ENCODE data around the gene RNF123.
"Not testable (repeated sequence)": the region's sequence is repeated elsewhere in the genome, so short reads cannot be mapped to it uniquely, and the experiment has no call there.

Gene RNF123

DNA sequence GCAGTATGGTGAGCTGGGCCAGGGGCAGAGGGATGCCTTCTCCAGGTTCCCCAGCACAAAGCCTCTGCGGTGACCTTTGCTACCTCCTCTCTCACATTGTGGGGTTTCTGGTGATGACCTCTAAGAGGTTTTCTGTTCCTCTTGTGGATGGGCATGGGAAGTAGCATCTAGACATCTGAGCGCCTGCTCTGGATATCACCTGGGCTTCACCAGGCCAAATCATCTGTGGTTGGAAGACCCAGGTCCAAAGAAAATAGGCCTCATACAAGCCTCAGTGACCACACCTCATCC is 8.2 kb upstream of the RNF123 start:
- DNase-seq (ENCODE audit: low spot score): no peak

DNA sequence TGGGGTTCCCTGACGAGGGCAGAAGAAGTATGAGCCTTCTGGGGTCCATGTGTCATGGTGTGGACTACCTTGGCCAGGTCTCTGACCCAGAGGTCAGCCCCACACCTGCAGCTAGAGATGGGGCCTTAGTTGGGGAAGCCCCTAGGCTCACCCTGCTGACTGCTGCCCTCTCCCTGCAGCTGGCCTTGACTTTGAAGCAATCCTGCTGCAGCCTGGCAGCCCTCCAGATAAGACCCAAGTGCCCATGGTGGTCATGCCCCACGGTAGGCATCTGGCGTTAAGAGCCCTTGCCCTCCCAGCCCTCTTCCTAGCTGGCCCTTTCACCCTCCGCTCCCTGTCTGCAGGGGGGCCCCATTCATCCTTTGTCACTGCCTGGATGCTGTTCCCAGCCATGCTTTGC is 7.8 kb upstream of the RNF123 start:
- no peak for DNase-seq (ENCODE audit: low spot score)

DNA sequence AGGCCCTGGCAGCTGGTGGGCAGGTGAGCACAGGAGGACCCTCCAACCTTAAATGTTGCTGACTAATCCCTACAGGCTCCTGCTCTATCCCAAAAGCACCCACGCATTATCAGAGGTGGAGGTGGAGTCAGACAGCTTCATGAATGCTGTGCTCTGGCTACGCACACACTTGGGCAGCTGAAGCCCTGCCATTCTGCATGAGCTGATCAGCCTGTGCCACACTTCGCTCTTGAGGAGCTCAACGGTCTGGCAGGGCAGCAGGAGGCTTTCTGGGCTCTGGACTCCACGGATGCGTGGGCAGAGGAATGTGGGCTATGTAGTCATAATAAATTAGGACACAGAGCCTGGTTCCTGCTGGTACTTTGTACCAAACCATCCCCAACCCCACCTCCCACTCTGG is 6.2 kb upstream of the RNF123 start:
- no peak for DNase-seq (ENCODE audit: low spot score)

DNA sequence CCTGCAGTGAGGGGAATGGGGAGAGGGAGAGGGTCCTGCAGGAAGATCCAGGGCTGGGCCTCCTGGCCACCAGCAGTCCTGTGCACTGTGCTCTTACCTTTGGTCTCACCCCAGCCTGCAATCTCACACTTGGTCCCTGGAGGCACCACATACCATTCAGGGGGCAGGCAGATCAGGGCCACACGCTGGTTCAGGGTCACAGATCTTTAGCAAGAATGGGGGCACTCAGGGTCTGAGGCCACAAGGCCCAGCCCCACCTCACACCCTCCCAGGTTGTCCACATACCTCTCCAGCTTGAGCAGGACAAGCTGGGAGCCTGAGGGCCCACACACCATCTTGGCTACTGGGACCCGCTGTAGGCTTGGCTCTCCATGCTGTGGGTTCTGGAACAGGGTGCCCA is 4.9 kb upstream of the RNF123 start:
- not testable (repeated sequence) for DNase-seq (ENCODE audit: low spot score)

DNA sequence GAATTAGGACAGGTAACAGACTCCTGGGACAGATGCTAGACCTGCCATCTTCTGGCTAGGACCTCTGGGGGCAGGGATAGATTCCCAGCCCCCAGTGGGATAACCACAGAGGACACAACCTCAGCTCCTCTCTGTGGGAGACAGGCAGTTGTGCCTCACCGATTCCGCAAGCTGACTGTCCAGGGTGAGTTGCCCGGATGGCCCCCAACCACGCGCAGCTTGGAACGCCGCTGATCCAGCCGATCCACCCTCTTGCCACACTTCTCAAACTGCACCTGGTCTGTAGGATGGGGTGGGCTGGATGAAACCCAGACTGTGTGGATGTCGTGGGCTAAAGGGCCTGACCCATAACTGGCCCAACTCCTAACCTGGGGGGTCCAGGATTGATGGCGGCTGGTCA is 4.3 kb upstream of the RNF123 start:
- not testable (repeated sequence) for DNase-seq (ENCODE audit: low spot score)

DNA sequence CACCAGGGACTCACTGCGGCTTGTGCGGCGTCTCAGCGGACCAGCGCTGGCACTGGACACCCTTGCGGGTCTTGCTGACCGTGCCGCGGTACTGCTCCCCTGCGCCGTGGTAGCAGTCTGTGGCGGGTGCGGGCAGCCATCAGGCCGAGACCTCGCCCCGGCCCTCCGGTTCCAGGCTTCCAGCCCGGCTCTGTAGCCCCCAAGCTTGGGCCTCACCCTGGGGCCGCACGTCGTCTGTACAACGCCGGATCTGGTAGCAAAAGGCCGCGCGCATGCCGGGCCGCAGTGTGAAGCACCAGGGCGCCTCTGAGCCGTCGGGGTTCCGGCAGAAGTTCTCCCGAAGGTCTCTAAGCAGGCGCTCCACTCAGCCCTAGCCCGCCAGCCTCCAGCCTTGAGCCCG is 3.5 kb upstream of the RNF123 start:
- not testable (repeated sequence) for DNase-seq (ENCODE audit: low spot score)

DNA sequence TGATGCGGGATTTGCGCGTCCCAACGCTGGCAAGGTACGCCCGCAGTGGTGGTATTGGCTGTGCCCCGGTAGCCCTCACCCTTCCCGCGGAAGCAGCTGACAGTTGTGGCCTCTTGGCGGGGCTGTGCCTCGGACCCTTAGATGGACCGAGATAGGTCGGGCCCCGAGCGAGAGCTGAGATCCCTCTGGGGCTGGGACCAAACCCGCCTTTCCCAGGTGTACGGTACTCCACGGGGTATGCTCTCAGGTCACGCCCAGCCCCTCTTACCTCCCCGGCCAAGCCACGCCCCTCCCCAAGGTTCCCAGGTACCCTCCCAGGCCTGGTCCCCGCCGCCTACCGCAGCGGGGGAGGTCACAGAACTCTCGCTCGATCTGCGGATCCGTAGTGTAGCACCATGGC is 3.0 kb upstream of the RNF123 start:
- DNase-seq (ENCODE audit: low spot score): not testable (repeated sequence)

DNA sequence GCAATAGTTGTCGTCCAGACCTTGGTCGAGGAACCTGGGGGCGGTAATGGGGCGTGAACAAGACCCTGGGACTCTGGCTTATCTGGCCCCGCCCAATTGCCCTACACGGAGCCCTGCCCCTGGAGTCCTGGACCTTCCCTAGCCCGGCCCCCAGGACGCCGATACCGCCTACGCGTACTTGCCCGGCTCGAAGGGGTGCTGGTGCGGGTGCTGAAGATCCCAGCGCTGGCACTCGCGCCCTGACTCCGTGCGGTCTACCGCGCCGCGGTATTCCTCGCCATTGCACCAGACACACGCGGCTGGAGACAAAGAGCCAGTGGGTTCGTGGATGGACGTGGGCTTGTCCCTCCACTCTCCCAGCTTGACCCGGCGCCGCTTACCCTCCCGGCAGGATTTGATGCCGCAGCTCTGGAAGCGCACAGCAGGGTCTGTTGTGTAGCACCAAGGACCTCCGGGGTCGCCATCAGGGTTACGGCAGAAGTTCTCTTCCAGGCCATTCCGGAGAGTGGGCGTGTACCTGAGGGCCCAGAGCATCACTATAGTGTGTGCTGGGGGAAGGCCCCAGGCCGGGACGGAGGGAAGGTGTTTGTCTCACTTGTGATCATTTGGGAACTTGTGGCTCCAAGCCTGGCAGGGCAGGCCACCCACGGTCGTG is 2.5 kb upstream of the RNF123 start:
- DNase-seq (ENCODE audit: low spot score): not testable (repeated sequence)

DNA sequence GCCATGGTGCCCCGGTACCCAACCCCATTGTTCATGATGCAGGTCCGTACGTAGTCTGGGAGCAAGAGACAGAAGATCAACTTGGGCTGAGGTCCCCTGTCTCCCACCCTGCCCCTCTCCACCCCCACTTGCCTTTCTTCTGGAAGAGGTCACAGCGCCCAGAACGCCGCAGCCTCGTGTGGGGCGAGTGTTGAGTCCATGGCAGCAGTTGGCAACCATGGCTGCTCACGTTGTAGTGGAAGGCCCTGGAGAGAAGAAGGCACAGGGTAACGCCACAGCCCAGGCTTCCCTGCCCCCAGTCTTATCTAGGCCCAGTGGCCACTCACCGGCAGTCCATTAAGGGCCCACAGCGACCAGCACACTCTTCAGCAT is 1.9 kb upstream of the RNF123 start:
- DNase-seq (ENCODE audit: low spot score): not testable (repeated sequence)

DNA sequence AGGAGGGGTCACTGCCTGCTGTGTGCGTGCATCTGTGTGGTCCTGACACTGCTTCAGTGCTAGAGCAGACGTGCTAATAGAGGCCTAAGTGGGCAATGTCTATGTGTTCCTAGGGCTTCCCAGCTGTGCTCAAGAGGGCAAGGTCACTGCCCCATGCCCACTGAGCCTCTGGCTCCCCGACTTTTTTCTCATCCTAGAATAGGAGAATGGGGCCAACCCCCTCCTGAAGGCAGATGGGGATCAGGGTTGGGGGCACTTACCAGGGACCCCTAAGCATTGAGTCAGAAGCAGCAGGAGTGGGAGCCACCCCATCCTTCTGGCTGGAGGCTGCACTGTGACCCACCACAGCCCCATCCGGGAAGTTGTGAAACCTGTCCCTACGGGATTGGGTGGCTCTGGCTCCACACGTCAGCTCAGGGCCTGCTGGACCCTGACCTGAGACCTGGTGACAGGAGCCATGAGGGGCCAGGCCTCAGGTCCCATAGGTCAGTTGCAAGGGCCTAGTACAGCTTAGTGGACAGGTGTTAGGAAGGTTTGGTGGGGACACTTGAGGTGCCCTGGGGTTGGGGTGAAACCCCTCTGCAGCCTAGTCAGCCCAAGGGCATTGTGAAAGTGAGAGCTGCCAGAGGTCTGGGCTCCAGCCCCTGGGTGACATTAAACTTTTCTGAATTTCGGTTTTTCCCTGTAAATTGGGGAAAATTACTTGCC is 865 bp upstream of the RNF123 start:
- DNase-seq (ENCODE audit: low spot score): not testable (repeated sequence)

DNA sequence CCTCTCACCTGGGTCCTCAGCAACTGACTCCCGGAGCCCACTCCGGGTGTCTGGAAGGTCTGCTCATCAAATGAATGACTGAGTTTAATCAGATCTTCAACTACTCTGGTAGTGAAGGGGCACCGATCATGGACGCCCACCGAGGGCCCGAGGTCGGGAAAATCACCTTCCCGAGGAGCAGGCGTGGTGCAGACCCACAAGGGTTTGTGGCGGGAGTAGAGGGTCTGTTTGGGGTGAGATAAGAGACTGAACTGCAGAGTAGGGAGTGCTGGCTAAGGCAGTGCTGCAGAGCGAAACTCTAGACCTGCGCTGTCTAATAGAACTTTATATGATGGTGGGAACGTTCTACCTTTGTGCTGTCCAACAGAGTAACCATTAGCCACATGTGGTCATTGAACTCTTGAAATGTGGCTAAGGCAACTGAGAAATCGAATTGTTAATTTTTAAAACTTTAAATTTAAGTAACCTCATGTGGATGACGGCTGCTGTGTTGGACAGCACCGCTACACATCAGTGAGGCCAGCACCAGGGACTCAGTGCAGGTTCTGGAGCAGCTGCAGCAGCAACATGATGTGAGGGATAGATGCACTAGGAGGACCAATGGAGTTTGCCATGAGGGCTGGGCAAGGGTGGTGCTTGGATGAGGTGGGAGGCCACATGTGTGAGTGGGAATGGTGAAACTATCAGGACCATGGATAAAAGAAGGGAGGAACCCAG is 709 bp downstream of the RNF123 start:
- DNase-seq (ENCODE audit: low spot score): not testable (repeated sequence)

DNA sequence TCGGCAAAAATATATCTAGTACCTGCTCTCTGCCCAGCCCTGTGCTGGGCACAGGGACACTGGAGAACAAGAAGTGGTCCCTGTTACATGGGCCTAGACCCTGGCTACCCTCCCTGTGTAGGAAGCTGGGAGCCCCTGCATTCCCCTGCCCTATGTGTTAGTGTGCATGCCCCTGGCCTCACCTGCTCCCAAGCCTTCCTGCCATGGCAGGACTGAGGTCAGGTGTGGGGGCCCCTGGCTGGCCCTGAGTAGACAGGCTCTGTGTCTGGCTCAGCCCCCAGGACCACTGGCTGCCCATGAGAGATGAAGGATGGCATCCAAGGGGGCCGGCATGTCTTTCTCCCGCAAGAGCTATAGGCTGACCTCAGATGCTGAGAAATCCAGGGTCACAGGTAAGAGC is 1.5 kb downstream of the RNF123 start:
- DNase-seq (ENCODE audit: low spot score): not testable (repeated sequence)

DNA sequence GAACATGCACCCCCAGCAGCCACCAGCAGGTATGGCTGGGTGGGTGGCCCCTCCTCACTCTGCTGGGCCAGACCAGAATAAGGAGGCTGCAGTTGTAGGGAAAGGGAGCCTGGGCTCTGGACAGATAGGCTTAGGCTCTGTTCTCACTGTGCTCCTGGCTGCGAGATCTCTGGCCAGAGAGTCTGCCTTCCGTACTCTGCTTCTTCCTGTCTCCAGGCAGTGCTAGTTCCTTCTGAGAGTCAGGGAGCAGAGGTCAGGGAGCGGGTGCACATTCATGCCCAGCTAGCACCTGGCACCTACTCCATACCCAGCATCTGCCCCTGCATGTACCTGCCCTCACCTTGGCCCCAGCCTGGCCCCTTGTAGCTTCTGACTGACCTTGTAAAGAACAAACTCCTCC is 2.1 kb downstream of the RNF123 start:
- not testable (repeated sequence) for DNase-seq (ENCODE audit: low spot score)

DNA sequence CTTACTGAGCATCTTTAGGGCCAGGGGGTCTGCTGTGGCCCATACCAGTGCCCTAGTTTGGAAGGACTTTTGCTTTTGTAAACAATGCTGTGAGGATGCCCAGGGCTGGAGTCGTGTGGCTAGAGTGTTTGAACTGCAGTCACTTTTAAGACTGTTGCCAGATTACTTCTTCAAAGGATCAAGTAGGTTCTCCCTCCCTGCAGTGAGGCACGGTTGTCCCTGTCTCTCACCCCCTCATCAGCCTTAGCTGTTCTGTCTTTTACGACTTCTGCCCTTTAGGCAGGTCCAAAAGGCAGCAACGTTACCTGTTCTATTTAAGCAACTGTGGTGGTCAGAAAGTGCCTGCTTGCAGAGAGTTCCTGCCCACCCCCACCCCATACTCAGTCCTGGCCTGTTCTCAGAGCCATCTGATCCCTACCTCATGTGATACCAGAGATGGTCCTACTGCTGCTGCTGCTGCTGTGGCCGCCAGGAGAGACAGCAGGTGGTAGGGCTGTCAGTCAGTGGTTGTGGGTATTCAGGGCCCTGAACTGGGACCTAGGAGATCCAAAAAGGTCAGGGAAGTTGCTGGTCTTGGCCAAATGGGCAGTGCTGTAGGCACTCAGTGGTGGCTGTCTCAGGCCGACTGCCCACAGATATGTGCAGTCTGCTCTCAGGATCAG is 5.2 kb downstream of the RNF123 start:
- not testable (repeated sequence) for DNase-seq (ENCODE audit: low spot score)

DNA sequence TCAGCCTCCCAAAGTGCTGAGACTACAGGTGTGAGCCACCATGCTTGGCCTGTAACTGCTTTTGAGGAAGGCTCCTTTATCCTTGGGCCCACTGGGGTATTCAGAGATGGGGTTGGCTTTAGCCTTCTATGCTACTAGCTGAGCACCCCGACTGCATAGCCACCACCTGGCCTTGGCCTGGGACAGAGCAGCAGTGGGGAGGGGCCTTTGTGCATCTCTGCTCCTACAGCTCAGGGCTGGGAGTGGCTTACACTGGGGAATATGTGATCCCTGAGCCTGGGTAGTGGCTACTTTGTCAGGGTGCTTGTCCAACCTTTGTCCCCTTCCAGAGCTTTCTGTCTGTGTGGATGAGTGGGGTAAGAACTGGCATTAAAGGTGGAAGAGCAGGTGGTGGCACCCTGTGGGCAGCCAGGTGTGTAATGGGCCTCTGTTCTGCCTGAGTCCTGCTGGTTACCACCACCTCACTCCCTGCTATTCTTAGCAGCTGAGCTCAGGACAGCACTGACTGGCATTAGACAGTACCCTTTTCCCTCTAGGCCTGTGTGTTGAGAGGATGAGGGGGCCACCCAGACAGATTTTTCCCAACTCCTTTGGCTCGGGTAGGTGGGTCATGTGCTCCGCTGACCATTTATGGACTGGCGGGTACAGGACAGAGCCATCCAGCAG is 6.1 kb downstream of the RNF123 start:
- not testable (repeated sequence) for DNase-seq (ENCODE audit: low spot score)

DNA sequence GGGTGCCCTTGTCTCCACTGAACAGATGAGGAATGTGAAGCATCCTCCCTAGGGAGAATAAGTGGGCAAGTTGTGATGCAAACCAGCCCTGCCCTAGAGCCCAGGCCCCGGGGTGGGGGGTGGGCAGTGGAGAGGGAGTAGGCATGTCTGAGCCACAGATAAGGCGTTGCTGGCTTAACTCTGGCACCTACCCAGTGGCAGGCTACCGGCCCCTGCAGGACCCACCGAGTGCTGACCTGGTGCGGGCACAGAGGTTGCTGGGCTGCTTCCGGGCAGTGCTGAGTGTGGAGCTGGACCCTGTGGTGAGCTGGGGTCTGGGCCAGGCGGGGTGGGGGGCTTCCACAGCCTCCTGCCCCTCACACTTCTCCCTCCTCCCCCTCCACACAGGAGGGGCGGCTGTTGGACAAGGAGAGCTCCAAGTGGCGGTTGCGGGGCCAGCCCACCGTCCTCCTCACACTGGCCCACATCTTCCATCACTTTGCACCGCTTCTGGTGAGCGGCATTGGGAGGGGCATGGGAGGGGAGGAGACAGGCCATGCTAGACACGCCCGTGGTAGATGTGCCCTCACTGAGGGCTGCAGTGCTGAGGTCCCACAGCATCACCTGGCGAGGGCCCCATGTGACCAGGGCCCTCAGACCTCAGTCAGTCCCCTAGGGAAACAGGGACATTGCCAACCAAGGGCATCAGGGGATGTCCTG is 10.1 kb downstream of the RNF123 start:
- peak; percentile 36 for DNase-seq (ENCODE audit: low spot score)

DNA sequence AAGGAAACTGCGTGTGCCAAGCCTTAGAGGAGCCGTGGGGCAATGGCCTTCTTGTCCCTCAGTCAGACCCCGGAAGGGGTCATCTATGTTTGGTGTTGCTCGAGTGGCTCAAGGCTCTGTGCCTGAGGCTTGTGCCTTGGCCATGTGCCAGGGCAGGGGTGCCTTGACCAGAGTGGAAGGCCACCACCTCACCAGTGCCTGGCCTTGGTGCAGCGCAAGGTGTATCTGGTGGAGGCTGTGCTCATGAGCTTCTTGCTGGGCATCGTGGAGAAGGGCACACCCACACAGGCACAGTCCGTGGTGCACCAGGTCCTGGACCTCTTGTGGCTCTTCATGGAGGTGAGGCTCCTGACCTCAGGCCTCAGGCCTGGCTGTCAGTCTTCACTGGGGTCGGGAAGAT is 10.7 kb downstream of the RNF123 start:
- DNase-seq (ENCODE audit: low spot score): no peak

DNA sequence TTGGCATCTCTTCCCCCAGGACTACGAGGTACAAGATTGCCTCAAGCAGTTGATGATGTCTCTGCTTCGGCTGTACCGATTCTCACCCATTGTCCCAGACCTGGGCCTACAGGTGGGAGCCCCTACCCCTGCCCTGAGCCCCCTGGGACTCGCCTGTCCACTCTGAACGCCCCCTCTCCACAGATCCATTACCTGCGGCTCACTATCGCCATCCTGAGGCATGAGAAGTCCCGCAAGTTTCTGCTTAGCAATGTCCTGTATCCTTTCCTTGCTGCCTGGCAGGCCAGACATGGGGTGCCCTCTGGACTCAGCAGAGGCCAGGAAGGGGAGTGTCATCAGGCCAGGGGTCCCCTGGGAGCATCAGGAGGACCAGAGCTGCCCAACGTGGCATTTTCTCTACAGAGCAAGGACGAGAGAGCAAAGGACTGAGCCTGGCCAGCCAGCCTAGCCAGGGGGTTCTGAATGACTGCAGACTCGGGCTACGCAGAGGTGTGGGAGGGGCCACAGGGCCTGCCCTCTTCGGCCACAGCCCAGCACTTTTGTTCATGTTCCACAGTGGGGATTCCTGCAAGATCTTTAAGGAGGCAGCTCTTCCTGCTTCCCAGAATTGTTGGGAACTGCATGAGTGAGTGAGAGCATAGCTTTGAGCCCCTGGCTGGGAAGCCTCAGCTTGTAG is 11.2 kb downstream of the RNF123 start:
- no peak for DNase-seq (ENCODE audit: low spot score)

DNA sequence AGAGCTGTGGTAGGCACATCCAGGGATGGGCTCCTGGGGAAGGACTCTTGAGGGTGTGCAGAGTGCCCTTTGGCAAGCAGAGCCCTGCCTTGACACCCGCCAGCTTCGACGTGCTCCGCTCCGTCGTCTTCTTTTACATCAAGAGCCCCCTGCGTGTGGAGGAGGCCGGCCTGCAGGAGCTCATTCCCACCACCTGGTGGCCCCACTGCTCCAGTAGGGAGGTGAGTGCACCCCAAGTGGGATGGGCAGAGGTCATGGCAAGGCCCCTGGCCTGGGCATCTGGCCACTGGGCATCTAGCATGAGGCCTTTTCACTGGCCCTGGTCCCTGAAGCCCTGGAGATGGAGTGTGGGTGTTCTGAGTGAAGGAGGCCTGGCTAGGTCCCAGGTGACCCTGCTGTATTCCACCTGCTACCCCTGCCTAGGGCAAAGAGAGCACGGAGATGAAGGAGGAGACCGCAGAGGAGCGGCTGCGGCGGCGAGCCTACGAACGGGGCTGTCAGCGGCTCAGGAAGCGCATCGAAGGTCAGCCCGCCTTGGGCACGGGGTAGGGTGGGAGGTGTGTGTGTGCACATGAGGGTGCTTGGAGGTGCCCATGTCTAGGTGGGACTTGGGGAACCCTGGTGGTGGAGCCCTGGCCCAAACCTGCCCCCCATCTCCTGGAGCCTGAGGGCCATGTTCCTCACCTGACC is 12.2 kb downstream of the RNF123 start:
- peak; percentile 43 for DNase-seq (ENCODE audit: low spot score)

DNA sequence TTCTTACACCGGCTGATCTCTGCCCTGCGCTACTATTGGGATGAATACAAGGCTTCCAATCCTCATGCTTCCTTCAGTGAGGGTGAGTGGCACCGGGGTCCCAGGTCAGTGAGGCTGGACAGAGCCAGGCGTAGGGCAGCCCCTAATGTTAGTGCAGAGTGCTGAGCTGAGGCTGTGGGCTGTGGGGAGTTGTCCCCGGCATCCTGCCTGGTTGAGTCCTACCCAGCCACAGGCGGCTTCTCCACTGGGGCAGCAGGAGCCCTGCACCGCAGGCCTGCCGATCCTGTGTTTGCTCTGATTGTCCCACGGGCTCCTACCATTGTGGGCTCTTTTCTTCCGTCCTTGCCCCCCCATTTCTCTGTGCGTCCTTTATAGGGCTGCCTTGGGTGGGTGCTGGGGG is 13.3 kb downstream of the RNF123 start:
- no peak for DNase-seq (ENCODE audit: low spot score)

Measured in AG08395 (cell line).